ENCODE measurements around the gene FMN1. TPM values are rescaled to one million over a fixed set of nuclear protein-coding genes. Genes with fewer than 3 reads are reported as not detected.

Gene FMN1
- total RNA-seq, 1 donor from 2014 or later = 20.1 TPM

DNA sequence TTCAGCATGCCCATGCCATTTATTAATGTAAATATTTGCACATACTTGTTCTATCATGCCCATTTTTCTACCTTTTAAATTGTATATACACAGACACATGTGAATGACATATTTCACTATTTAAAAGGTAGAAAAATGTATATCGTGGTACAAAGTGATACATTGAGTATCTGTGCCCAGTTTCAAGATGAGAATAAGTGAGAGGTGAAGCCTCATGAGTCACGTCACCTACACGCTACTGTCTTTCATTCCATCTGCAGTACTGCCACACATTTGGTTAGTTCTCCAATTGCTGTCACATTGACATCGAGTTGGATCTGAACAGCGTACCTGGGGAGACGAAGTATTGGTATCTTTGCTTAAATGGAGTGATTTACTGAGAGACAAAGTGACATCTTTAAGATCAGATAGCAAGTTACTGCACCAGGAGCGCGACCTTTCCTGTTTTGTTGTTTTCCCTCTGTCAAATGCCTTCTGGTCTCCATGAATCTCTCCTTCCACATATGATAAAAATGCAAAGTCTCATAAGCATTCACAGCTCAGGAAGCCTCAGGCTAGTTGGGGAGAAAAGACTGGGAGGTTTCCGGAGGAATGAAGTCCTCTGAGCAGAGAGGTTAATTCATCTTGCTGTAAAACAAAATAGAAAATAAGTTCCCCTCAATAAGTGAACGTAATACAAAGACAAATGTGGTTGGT, 464.7 kb downstream of the FMN1 start:
- DNase-seq (ENCODE audit: extremely low spot score in 2 of 2) = no peak
- Histone ChIP-seq H3K4me1 (peaks cover 7% of the 10 kb centered on the region), H3K27me3 (no peaks in the 10 kb centered on the region), H3K27ac (no peak overlapping the region), H3K4me3 (no peak overlapping the region), H3K9me3 (no peaks in the 10 kb centered on the region), H3K36me3 (peaks cover 0 to 5% of the 10 kb centered on the region in 2 donors)
- TF ChIP-seq, protein P1, sequence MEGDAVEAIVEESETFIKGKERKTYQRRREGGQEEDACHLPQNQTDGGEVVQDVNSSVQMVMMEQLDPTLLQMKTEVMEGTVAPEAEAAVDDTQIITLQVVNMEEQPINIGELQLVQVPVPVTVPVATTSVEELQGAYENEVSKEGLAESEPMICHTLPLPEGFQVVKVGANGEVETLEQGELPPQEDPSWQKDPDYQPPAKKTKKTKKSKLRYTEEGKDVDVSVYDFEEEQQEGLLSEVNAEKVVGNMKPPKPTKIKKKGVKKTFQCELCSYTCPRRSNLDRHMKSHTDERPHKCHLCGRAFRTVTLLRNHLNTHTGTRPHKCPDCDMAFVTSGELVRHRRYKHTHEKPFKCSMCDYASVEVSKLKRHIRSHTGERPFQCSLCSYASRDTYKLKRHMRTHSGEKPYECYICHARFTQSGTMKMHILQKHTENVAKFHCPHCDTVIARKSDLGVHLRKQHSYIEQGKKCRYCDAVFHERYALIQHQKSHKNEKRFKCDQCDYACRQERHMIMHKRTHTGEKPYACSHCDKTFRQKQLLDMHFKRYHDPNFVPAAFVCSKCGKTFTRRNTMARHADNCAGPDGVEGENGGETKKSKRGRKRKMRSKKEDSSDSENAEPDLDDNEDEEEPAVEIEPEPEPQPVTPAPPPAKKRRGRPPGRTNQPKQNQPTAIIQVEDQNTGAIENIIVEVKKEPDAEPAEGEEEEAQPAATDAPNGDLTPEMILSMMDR (IDR thresholded peaks at IDR 0.05) = no peak
- TF ChIP-seq POLR2AphosphoS5 (IDR thresholded peaks at IDR 0.05; ENCODE audit: insufficient read depth in 1 of 2, low read depth in 1 of 2) (no peak), POLR2A (IDR thresholded peaks at IDR 0.05) (no peak)
- intact Hi-C loops (cut with DNase I) = loop anchor here (10.0 kb wide), 1 partner anchor 55 kb away; no protein-coding TSS in a partner anchor

DNA sequence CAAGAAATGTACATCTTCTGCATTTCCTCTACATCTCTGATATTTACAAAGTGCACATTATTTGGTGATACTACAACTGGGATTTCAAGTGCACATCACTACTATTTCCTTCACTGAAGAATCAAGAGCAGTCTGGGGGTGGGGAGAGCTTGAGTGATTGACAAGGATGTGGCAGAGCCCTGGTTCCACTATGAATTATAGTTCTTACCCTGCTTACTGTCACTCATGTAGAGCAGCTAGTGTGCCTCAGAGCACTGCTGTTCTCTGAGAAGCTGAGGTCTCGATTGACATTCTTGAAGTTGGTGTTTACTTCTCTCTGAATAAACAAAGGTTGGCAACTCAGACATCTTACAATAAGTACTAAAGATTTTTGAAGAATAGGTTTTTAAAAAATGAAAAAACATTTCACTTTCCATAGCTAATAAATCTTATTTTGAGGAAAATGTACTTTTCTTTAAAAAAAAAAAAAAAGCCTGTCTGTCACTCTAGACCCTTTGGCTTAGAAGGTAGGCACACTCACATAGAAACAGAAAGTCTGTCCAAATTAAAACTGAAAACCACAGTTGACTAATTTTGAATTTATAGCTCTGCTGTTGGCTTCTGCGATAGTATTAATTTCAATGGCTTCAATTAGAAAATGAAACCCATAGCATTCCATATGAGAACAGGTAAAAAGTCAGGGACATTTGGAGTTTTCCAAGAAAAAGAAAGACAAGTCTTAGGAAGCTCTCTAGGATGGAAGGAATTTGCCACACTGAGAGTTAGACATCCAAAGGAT, 471.2 kb downstream of the FMN1 start:
- Histone ChIP-seq H3K27me3 (no peaks in the 10 kb centered on the region), H3K27ac (no peak overlapping the region), H3K36me3 (no peaks in the 10 kb centered on the region), H3K4me3 (no peak overlapping the region), H3K4me1 (peaks cover 8% of the 10 kb centered on the region), H3K9me3 (no peaks in the 10 kb centered on the region)
- no peak for TF ChIP-seq POLR2AphosphoS5 (IDR thresholded peaks at IDR 0.05; ENCODE audit: insufficient read depth in 1 of 2, low read depth in 1 of 2)
- TF ChIP-seq POLR2A (IDR thresholded peaks at IDR 0.05) = no peak
- TF ChIP-seq, protein P1 (IDR thresholded peaks at IDR 0.05) = no peak
- no peak for DNase-seq (ENCODE audit: extremely low spot score in 2 of 2)
- intact Hi-C loops (cut with DNase I) = loop anchor here (10.0 kb wide), 1 partner anchor 49 kb away; no protein-coding TSS in a partner anchor

DNA sequence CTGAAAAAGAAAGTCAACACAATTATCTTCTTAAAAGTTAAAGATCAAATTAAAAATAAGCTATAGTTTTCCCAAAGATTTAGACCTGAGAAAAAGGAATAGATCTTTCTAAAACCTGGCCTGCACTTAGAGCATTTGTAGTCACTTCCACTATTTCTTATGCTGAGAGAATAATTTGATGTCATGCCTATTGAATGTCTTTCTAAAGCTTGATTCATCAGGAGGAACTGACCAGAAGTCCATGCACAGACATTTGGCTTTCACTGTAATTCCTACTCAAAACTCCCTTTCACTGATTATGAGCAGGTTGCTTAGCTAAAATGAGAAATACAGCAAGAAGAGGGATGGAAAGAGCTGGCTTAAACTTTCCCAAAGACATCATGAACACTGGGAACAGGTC, 472.4 kb downstream of the FMN1 start:
- TF ChIP-seq, protein P1 (IDR thresholded peaks at IDR 0.05) = no peak
- TF ChIP-seq POLR2AphosphoS5 (IDR thresholded peaks at IDR 0.05; ENCODE audit: insufficient read depth in 1 of 2, low read depth in 1 of 2) = no peak
- no peak for TF ChIP-seq POLR2A (IDR thresholded peaks at IDR 0.05)

DNA sequence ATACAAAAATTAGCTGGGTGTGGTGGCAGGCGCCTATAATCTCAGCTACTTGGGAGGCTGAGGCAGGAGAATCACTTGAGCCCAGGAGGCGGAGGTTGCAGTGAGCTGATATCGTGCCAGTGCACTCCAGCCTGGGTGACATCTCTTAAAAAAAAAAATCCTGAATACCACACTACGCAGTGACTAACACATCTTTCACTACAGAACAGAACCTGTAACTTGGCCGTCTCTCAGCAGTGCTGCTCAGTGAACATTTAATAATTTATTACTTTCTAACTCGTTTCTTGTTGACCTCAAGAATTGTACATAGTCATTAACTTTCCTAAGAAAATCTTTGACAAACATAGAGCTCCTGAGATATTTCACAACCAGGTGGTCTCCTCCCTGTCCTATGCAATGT, 472.9 kb downstream of the FMN1 start:
- no peaks in the 10 kb centered on the region for H3K9me3 ChIP-seq
- intact Hi-C loops (cut with DNase I) = loop anchor here (10.0 kb wide), 1 partner anchor 47 kb away; no protein-coding TSS in a partner anchor
- H3K27ac ChIP-seq = peak overlapping the region; percentile 90
- peak overlapping the region in 1 of 2 donors; percentile 51 for H3K4me3 ChIP-seq
- H3K27me3 ChIP-seq = no peaks in the 10 kb centered on the region
- TF ChIP-seq POLR2AphosphoS5 (IDR thresholded peaks at IDR 0.05; ENCODE audit: insufficient read depth in 1 of 2, low read depth in 1 of 2) (no peak), POLR2A (IDR thresholded peaks at IDR 0.05) (no peak)
- TF ChIP-seq, protein P1 (IDR thresholded peaks at IDR 0.05) = no peak
- H3K36me3 ChIP-seq = no peaks in the 10 kb centered on the region
- peaks cover 14% of the 10 kb centered on the region for H3K4me1 ChIP-seq
- no peak for DNase-seq (ENCODE audit: extremely low spot score in 2 of 2)

More for the DNA sequence above, 472.4 kb downstream of the FMN1 start:
- DNase-seq (ENCODE audit: extremely low spot score in 2 of 2) = no peak
- no peaks in the 10 kb centered on the region for H3K36me3 ChIP-seq
- intact Hi-C loops (cut with DNase I) = loop anchor here (10.0 kb wide), 1 partner anchor 47 kb away; no protein-coding TSS in a partner anchor
- no peak overlapping the region for H3K27ac ChIP-seq
- H3K4me1 ChIP-seq = peaks cover 14% of the 10 kb centered on the region
- no peaks in the 10 kb centered on the region for H3K27me3 ChIP-seq
- H3K4me3 ChIP-seq = peak overlapping the region in 1 of 2 donors; percentile 51
- no peaks in the 10 kb centered on the region for H3K9me3 ChIP-seq

Data from vagina (tissue), 2 donors.